NCI-H510A (cell line): Measurements from ENCODE around the gene RFPL4A.
A peak's percentile ranks its signal among the peaks of the same experiment; 100 is the strongest.

Source experiments
- DNase-seq: peaks from one replicate; lab custom pipeline; 2025; lab: John Stamatoyannopoulos, UW

The RFPL4A gene

DNA sequence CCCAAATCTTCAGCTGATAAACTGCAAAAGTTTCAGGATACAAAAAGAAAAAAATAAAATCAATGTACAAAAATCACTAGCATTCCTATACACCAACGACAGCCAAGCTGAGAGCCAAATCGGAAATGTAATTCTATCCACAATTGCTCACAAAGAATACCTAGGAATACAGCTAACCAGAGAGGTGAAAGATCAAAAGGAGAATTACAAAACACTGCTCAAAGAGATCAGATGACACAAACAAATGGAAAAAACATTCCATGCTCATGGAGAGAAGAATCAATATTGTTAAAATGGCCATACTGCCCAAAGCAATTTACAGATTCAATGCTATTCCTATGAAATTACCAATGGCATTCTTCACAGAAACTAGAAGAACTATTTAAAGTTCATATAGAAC lies 43.4 kb downstream of the RFPL4A start:
- DNase-seq = no peak

DNA sequence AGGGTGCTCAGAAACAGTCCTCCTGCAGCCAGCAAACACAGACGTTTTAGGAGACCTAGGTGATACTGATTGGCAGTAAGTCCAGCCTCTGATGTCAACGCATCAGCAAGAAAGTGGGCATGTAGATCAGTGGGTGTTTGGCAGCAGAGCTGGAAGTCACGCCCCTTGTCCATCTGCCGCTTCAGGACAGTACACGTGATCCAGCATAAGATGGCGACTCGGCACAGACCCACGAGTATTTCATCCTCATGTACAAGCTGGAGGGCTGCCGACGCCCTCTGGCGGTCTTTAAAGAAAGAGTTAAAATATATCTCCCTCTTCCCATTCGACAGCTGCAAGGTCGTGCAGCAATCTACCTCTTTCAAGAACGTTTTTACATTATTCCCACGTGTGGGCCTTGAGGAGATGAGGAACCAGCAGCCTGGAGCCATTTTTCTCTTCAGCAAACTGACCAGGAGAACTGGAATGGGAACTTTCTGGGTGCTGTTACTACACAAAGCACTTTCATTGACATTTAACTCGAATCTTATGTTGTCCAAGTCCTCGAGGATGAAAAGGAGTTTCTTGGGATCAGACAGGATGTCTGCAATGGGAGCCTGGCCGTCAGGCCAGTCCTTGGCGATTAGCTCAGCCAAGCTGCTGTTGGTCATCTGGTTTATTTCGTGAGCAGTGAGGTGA lies 50.6 kb downstream of the RFPL4A start:
- DNase-seq = peak; percentile 7

DNA sequence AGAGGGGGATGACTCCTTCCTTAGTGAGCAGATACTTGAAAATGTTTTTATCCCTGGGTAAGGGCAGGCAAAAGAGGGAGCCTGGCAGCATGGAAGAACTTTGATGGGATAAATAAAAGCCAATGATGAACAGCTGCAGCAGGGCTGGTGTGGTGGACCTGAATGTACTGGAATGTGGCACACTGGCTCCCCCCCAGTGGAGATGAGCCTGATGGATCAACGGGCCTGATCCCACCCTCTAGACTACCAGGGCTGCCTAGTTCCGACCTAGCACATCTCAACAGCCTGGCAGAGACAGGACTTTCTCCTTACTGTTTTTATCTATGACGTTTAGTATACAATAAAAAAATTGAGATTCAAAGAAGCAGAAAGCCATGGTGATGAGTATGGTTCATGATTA lies 52.4 kb downstream of the RFPL4A start:
- DNase-seq = no peak

DNA sequence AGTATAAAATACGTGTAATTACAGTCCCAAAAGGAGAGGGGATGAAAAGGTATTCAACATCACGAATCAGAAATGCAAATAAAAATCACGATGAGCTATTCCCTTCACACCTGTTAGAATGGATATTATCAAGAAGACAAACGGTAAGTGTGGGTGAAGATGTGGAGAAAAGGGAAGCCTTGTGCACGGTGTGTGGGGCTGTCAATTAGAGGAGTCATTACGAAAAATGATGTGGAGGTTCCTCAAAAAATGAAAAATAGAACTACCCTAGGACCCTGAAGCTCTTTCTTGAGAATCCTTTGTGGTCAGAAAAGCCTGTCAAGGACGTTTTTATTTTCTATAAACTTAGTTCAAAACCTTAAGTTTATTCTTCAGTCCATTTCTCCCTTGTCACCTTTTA lies 53.6 kb downstream of the RFPL4A start:
- DNase-seq = no peak
